ENCODE measurements around the gene ARRB1.

The ARRB1 gene

DNA sequence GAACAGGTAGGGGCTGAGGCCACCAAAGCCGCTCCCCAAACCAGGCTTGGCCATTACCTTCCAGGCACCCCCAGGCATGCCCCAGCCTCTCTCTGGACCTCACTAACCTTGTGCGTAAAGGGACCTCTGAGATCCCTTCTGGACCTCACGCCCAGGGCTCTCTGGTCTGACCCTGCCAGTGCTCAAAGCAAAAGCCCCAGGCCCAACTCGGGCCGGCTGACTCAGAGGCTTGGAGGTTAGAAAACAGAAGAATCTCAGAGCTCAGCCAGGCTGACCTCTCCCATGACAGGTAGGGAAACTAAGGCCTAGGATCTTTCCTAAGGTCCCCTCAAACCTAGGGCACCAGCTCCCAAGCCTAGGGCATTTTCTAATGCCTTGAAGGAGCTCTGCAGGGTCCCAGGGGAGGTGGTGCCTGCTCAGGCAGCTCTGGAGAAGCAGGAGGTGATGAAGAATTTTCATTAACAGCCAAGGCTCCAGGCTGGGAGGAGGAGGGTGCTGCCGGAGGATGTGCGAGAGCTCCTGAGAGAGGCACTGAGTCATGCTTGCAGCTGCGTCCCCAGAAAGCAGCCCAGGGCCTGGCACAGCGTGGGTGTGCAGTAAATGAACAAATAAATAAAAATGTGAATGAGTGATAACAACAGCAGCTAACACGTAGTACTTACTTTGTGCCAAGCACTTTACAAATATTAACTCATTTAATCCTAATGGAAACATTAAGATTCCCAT, 25.6 kb downstream of the ARRB1 start:
- Histone ChIP-seq H3F3A (ENCODE audit: insufficient read depth, low read length) (no peaks in the 10 kb centered on the region), H3K9ac (ENCODE audit: low read length) (no peak overlapping the region), H3K9me2 (replicated peaks; ENCODE audit: insufficient read depth, low read length) (no peaks in the 10 kb centered on the region), H4K20me1 (ENCODE audit: insufficient read depth, low read length) (no peaks in the 10 kb centered on the region), H3K36me3 (replicated peaks; ENCODE audit: insufficient read depth, low read length) (no peaks in the 10 kb centered on the region), H2AFZ (ENCODE audit: low read length) (no peak overlapping the region), H3K79me2 (ENCODE audit: low read length) (no peaks in the 10 kb centered on the region), H3K4me3 (ENCODE audit: low read length) (no peak overlapping the region), H3K27ac (ENCODE audit: low read length) (no peak overlapping the region), H3K4me1 (ENCODE audit: low read length) (no peaks in the 10 kb centered on the region), H3K9me3 (replicated peaks; ENCODE audit: insufficient read depth, low read length) (no peaks in the 10 kb centered on the region), H3K4me2 (ENCODE audit: low read depth, low read length) (no peak overlapping the region), H3K27me3 (replicated peaks; ENCODE audit: insufficient read depth, low read length) (no peaks in the 10 kb centered on the region)
- TF ChIP-seq, protein P1, sequence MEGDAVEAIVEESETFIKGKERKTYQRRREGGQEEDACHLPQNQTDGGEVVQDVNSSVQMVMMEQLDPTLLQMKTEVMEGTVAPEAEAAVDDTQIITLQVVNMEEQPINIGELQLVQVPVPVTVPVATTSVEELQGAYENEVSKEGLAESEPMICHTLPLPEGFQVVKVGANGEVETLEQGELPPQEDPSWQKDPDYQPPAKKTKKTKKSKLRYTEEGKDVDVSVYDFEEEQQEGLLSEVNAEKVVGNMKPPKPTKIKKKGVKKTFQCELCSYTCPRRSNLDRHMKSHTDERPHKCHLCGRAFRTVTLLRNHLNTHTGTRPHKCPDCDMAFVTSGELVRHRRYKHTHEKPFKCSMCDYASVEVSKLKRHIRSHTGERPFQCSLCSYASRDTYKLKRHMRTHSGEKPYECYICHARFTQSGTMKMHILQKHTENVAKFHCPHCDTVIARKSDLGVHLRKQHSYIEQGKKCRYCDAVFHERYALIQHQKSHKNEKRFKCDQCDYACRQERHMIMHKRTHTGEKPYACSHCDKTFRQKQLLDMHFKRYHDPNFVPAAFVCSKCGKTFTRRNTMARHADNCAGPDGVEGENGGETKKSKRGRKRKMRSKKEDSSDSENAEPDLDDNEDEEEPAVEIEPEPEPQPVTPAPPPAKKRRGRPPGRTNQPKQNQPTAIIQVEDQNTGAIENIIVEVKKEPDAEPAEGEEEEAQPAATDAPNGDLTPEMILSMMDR (IDR thresholded peaks at IDR 0.05; ENCODE audit: low read length), result no peak
- TF ChIP-seq EZH2phosphoT487 (IDR thresholded peaks at IDR 0.05; ENCODE audit: low read length) (no peak), EZH2 (optimal IDR thresholded peaks at IDR 0.05; ENCODE audit: low read depth, low read length) (no peak)
- no peak for DNase-seq

DNA sequence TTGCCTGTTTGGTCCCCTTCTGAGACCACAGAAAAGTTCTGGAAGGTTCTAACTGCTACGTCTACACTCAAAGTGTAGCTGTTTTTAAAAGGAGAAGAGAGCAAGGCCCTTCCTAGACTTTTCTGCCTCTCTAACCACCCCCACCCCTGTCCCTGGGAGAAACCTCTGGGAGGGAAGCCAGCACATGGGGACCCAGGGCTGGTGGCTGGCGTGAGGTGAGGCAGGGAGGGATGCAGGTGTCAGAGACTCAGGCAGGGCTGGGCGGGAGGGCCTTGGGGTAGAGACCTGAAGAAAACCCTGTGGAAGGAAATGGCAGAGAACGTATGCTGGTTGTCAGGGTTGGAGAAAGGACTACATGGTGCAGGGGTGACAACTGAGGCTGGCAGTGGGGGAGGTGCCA, 26.7 kb downstream of the ARRB1 start:
- DNase-seq, result no peak
- Histone ChIP-seq H4K20me1 (ENCODE audit: insufficient read depth, low read length) (no peaks in the 10 kb centered on the region), H3K27me3 (replicated peaks; ENCODE audit: insufficient read depth, low read length) (no peaks in the 10 kb centered on the region), H3K4me1 (ENCODE audit: low read length) (no peaks in the 10 kb centered on the region), H3K4me2 (ENCODE audit: low read depth, low read length) (no peak overlapping the region), H2AFZ (ENCODE audit: low read length) (no peak overlapping the region), H3K9me2 (replicated peaks; ENCODE audit: insufficient read depth, low read length) (no peaks in the 10 kb centered on the region), H3K27ac (ENCODE audit: low read length) (no peak overlapping the region), H3K9me3 (replicated peaks; ENCODE audit: insufficient read depth, low read length) (no peaks in the 10 kb centered on the region), H3K9ac (ENCODE audit: low read length) (no peak overlapping the region), H3K36me3 (replicated peaks; ENCODE audit: insufficient read depth, low read length) (no peaks in the 10 kb centered on the region), H3K4me3 (ENCODE audit: low read length) (no peak overlapping the region), H3K79me2 (ENCODE audit: low read length) (no peaks in the 10 kb centered on the region), H3F3A (ENCODE audit: insufficient read depth, low read length) (no peaks in the 10 kb centered on the region)
- TF ChIP-seq, protein P1 (IDR thresholded peaks at IDR 0.05; ENCODE audit: low read length), result no peak
- TF ChIP-seq EZH2 (optimal IDR thresholded peaks at IDR 0.05; ENCODE audit: low read depth, low read length) (no peak), EZH2phosphoT487 (IDR thresholded peaks at IDR 0.05; ENCODE audit: low read length) (no peak)

DNA sequence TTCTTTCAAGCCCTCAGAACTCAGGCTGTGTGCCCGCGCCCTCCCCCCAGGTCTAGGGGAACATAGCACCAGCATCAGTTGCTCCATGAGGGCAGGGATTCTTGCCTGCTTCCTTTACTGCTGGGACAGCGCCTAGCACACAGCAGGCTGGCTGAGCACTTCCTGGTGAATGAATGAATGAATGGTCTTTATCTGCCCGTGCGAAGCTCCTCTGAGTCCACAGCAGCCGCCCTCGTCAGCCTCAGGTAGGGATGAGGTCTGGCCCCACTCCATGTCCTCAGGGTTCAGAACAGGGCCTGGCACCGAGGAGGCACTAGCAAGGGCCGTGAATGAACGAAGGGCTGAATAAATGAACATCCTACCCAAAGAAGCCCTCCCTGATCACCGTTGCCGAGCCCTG, 27.3 kb downstream of the ARRB1 start:
- H3K4me1 ChIP-seq (ENCODE audit: low read length), result no peaks in the 10 kb centered on the region
- H3K4me2 ChIP-seq (ENCODE audit: low read depth, low read length), result no peak overlapping the region
- no peak overlapping the region for H3K27ac ChIP-seq (ENCODE audit: low read length)
- H3F3A ChIP-seq (ENCODE audit: insufficient read depth, low read length), result no peaks in the 10 kb centered on the region
- H3K27me3 ChIP-seq (replicated peaks; ENCODE audit: insufficient read depth, low read length), result no peaks in the 10 kb centered on the region
- H3K36me3 ChIP-seq (replicated peaks; ENCODE audit: insufficient read depth, low read length), result no peaks in the 10 kb centered on the region
- H3K79me2 ChIP-seq (ENCODE audit: low read length), result no peaks in the 10 kb centered on the region
- no peak for DNase-seq
- TF ChIP-seq EZH2phosphoT487 (IDR thresholded peaks at IDR 0.05; ENCODE audit: low read length) (no peak), EZH2 (optimal IDR thresholded peaks at IDR 0.05; ENCODE audit: low read depth, low read length) (no peak)
- TF ChIP-seq, protein P1 (IDR thresholded peaks at IDR 0.05; ENCODE audit: low read length), result no peak
- H3K9me3 ChIP-seq (replicated peaks; ENCODE audit: insufficient read depth, low read length), result no peaks in the 10 kb centered on the region
- H3K9me2 ChIP-seq (replicated peaks; ENCODE audit: insufficient read depth, low read length), result no peaks in the 10 kb centered on the region
- no peak overlapping the region for H3K4me3 ChIP-seq (ENCODE audit: low read length)
- no peak overlapping the region for H2AFZ ChIP-seq (ENCODE audit: low read length)
- no peak overlapping the region for H3K9ac ChIP-seq (ENCODE audit: low read length)
- H4K20me1 ChIP-seq (ENCODE audit: insufficient read depth, low read length), result no peaks in the 10 kb centered on the region
